Measurements from ENCODE around the gene ITIH5. TPM values are rescaled to one million over a fixed set of nuclear protein-coding genes. Genes with fewer than 3 reads are reported as not detected.

ITIH5 gene
- total and polyA plus RNA-seq, 2 donors from 2014 or later = 13.1 to 23.3 TPM

GRCh38 chr10:7567911-7568620 is 98.7 kb downstream of the ITIH5 start:
- no peak overlapping the region for H3K27ac ChIP-seq (ENCODE audit: low read depth in 2 of 2, low read length in 2 of 2)
- no peaks in the 10 kb centered on the region for H3K36me3 ChIP-seq (ENCODE audit: control insufficient read depth in 2 of 3, insufficient read depth in 3 of 3, low read length in 3 of 3)
- intact Hi-C loops (cut with DNase I) = no loop called here
- no peak for TF ChIP-seq CTCF (IDR thresholded peaks at IDR 0.05; ENCODE audit: borderline replicate concordance, extremely low read depth, insufficient read depth)
- H3K9me3 ChIP-seq (ENCODE audit: control insufficient read depth in 2 of 3, insufficient read depth in 1 of 3, low read length in 3 of 3) = no peaks in the 10 kb centered on the region
- DNase-seq (no peak), FAIRE-seq (no peak)
- no peaks in the 10 kb centered on the region for H3K27me3 ChIP-seq (ENCODE audit: control insufficient read depth, insufficient read depth, low read length)
- H3K4me1 ChIP-seq (ENCODE audit: control insufficient read depth in 2 of 3, insufficient read depth in 2 of 3, low read depth in 1 of 3, low read length in 3 of 3) = peaks cover 0 to 6% (median 0%) of the 10 kb centered on the region in 3 donors
- no peak overlapping the region for H3K4me3 ChIP-seq (ENCODE audit: low read length in 3 of 3)
- no peak overlapping the region for H3K9ac ChIP-seq (ENCODE audit: low read length in 3 of 3)

- Histone ChIP-seq H3K36me3 (ENCODE audit: control insufficient read depth in 2 of 3, insufficient read depth in 3 of 3, low read length in 3 of 3) (no peaks in the 10 kb centered on the region), H3K9ac (ENCODE audit: low read length in 3 of 3) (no peak overlapping the region), H3K4me1 (ENCODE audit: control insufficient read depth in 2 of 3, insufficient read depth in 2 of 3, low read depth in 1 of 3, low read length in 3 of 3) (peaks cover 0 to 11% (median 0%) of the 10 kb centered on the region in 3 donors), H3K27me3 (ENCODE audit: control insufficient read depth, insufficient read depth, low read length) (no peaks in the 10 kb centered on the region), H3K9me3 (ENCODE audit: control insufficient read depth in 2 of 3, insufficient read depth in 1 of 3, low read length in 3 of 3) (no peaks in the 10 kb centered on the region), H3K4me3 (ENCODE audit: low read length in 3 of 3) (no peak overlapping the region), H3K27ac (ENCODE audit: low read depth in 2 of 2, low read length in 2 of 2) (no peak overlapping the region)
- DNase-seq (no peak), FAIRE-seq (no peak)
- TF ChIP-seq CTCF (IDR thresholded peaks at IDR 0.05; ENCODE audit: borderline replicate concordance, extremely low read depth, insufficient read depth) = no peak
- intact Hi-C loops (cut with DNase I) = no loop called here
These were observed 99.9 kb downstream of the ITIH5 start for GRCh38 chr10:7566891-7567290.

GRCh38 chr10:7565871-7566270 is 100.9 kb downstream of the ITIH5 start:
- DNase-seq (no peak), FAIRE-seq (no peak)
- peaks cover 4 to 20% (median 8%) of the 10 kb centered on the region in 3 donors for H3K4me1 ChIP-seq (ENCODE audit: control insufficient read depth in 2 of 3, insufficient read depth in 2 of 3, low read depth in 1 of 3, low read length in 3 of 3)
- no peak overlapping the region for H3K27ac ChIP-seq (ENCODE audit: low read depth in 2 of 2, low read length in 2 of 2)
- TF ChIP-seq CTCF (IDR thresholded peaks at IDR 0.05; ENCODE audit: borderline replicate concordance, extremely low read depth, insufficient read depth) = no peak
- H3K36me3 ChIP-seq (ENCODE audit: control insufficient read depth in 2 of 3, insufficient read depth in 3 of 3, low read length in 3 of 3) = no peaks in the 10 kb centered on the region
- no peaks in the 10 kb centered on the region for H3K9me3 ChIP-seq (ENCODE audit: control insufficient read depth in 2 of 3, insufficient read depth in 1 of 3, low read length in 3 of 3)
- H3K4me3 ChIP-seq (ENCODE audit: low read length in 3 of 3) = no peak overlapping the region
- no peaks in the 10 kb centered on the region for H3K27me3 ChIP-seq (ENCODE audit: control insufficient read depth, insufficient read depth, low read length)
- no peak overlapping the region for H3K9ac ChIP-seq (ENCODE audit: low read length in 3 of 3)
- intact Hi-C loops (cut with DNase I) = no loop called here
